ENCODE measurements around the gene CLRN3. TPM values are rescaled to one million over a fixed set of nuclear protein-coding genes. Genes with fewer than 3 reads are reported as not detected.

Gene CLRN3
- total RNA-seq, 2 experiments from 2014 or later = not detected

DNA sequence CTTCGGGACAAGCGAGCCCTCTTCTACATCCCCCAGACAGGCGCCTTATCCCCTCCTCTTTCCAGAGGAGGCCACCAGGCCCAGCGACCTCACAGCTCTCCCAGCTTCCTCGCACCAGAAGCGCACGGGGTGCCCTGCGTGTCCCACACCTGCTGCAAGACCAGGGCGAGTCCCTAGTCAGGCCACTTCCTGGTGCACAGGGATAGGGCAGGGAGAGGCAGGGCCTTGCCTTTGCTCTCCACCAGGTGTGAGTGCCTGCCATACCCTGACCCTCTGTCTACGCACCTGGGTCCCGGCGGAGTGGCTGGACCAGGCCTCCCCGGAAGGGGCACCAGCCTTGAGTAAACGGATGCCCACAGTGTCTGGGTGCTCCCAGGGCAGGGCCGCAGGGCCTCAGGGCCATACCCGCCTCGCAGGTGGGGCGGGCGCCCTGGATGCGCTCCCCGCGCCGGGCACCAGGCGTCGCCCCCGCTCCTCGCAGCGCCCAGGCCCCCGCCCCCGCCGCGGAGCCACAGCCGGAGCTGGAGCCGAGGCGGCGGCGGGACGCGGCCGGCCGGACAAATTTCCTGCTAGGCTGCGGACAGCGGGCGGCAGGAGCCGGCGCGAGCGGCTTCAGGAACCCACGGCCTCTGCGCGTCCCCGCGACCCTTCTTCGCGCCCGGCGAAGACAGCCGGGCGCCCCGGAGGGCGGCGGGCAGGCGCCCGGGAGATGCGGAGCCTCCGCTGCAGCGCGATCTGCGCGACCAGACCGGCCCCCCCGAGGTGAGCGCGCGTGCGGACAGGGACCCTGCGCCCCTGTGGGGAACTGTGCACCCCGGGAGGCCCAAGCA, 14.0 kb upstream of the CLRN3 start, which contains the start of gene PTPRE:
Gene PTPRE, plus strand, starts transcription at position 556 of the 830 bp plus-strand sequence. CDS start 133,779 bp downstream, outside the sequence.
- peaks cover 31% of the 10 kb centered on the region for H3K27me3 Mint-ChIP-seq
- no peak within 1 kb of the TSS for H3K4me3 Mint-ChIP-seq
- CTCF ChIA-PET = interaction anchor here (0.6 to 8.9 kb wide), 30 partner anchors 12 to 244 kb away, joined by 3 to 188 read pairs (median 4); no protein-coding TSS in a partner anchor
- intact Hi-C loops (cut with micrococcal nuclease) = loop anchor here (2.0 to 10.0 kb wide), 3 partner anchors 104 to 258 kb away; no protein-coding TSS in a partner anchor
- ATAC-seq = peak; percentile 99
- POLR2A ChIA-PET = interaction anchor here (0.8 to 1.9 kb wide), 2 partner anchors 12 to 104 kb away, joined by 3 to 5 read pairs; no protein-coding TSS in a partner anchor
- no peaks in the 10 kb centered on the region for H3K4me1 Mint-ChIP-seq (ENCODE audit: low read depth)
- DNase-seq = peak; percentile 73
- H3K36me3 Mint-ChIP-seq (ENCODE audit: low read depth) = no peaks in the 10 kb centered on the region
- H3K9me3 Mint-ChIP-seq = no peaks in the 10 kb centered on the region
- H3K27ac Mint-ChIP-seq = no peak within 1 kb of the TSS
- TF ChIP-seq, protein P1, sequence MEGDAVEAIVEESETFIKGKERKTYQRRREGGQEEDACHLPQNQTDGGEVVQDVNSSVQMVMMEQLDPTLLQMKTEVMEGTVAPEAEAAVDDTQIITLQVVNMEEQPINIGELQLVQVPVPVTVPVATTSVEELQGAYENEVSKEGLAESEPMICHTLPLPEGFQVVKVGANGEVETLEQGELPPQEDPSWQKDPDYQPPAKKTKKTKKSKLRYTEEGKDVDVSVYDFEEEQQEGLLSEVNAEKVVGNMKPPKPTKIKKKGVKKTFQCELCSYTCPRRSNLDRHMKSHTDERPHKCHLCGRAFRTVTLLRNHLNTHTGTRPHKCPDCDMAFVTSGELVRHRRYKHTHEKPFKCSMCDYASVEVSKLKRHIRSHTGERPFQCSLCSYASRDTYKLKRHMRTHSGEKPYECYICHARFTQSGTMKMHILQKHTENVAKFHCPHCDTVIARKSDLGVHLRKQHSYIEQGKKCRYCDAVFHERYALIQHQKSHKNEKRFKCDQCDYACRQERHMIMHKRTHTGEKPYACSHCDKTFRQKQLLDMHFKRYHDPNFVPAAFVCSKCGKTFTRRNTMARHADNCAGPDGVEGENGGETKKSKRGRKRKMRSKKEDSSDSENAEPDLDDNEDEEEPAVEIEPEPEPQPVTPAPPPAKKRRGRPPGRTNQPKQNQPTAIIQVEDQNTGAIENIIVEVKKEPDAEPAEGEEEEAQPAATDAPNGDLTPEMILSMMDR (IDR thresholded peaks at IDR 0.05) = peak; percentile 86

DNA sequence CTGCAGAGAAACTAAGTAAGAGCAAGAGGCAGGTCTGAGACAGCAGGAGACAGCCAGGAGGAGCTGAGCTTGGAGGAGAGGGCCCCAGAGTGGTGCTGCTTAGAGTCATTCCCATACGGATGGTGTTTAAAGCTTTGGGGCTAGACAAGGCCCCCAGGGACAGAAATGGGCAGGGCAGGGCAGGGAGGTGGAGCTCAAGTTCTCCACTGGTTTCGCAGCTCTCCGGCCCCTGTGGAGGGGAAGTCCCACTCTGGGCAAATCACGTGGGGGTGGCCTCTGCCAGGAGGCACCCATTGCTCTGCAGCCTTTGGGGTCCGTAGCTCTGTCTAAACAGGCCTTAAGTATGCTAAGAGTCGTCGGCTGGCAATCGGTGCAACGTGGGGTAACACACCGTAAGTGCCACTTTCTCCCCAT, 13.1 kb upstream of the CLRN3 start:
- Mint-ChIP-seq H3K4me1 (ENCODE audit: low read depth) (no peaks in the 10 kb centered on the region), H3K4me3 (no peak overlapping the region), H3K36me3 (ENCODE audit: low read depth) (no peaks in the 10 kb centered on the region), H3K9me3 (no peaks in the 10 kb centered on the region), H3K27me3 (peaks cover 31% of the 10 kb centered on the region), H3K27ac (no peak overlapping the region)
- ATAC-seq = no peak
- TF ChIP-seq, protein P1 (IDR thresholded peaks at IDR 0.05) = no peak
- DNase-seq = no peak
- POLR2A ChIA-PET = interaction anchor here (0.8 kb wide), 1 partner anchor 11 kb away, joined by 3 read pairs; no protein-coding TSS in a partner anchor
- intact Hi-C loops (cut with micrococcal nuclease) = loop anchor here (2.0 to 10.0 kb wide), 3 partner anchors 105 to 259 kb away; no protein-coding TSS in a partner anchor
- CTCF ChIA-PET = interaction anchor here (0.7 to 8.9 kb wide), 12 partner anchors 12 to 170 kb away, joined by 3 to 188 read pairs (median 6); no protein-coding TSS in a partner anchor

DNA sequence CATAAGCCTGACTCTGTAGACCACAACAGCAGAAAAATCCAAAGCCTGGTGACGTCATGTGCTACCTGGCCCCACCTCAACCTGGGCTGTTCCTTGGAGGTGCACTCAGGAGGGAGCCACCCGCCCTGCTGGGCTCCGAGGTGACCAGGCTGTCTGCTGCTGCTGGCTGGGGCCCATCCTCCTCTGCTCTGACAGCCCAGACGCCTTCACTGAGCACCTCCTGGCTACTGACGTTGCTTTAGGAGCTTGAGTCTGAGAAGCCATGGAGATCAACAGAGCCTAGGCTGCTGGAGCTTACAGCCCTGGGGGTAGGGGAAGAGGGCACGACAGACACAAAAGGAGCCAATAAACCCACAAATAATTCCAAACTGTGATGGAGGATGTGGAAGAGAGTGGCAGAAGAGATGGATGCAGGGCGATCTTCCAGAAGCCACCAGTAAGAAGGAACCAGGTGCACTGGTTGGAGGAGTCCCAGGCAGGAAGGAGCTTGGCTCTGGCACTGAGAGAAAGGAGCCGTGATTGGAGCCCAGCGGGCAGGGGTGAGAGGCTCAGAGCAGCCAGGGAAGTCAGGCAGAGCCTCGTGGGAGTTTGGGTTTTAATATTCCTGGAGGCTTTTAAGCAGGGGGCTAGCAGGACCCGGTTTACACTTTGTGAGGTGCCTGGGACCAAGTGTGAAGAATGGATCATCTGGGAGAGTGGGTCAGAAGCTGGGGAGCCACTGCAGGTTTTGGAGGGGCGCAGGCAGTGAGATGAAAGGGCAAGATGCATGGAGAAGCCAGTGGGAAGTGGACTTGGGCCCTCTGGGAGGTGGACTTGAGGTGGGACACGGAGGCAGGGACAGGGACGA, 12.5 kb upstream of the CLRN3 start:
- H3K4me1 Mint-ChIP-seq (ENCODE audit: low read depth) = no peaks in the 10 kb centered on the region
- ChIA-PET CTCF (interaction anchor here (0.9 to 8.9 kb wide), 9 partner anchors 16 to 166 kb away, joined by 3 to 188 read pairs (median 6); no protein-coding TSS in a partner anchor), POLR2A (no interaction called here)
- peaks cover 33% of the 10 kb centered on the region for H3K27me3 Mint-ChIP-seq
- DNase-seq (no peak), ATAC-seq (no peak)
- H3K36me3 Mint-ChIP-seq (ENCODE audit: low read depth) = no peaks in the 10 kb centered on the region
- intact Hi-C loops (cut with micrococcal nuclease) = loop anchor here (10.0 kb wide), 1 partner anchor 260 kb away; no protein-coding TSS in a partner anchor
- H3K9me3 Mint-ChIP-seq = no peaks in the 10 kb centered on the region
- no peak overlapping the region for H3K27ac Mint-ChIP-seq
- TF ChIP-seq, protein P1 (IDR thresholded peaks at IDR 0.05) = no peak
- no peak overlapping the region for H3K4me3 Mint-ChIP-seq

DNA sequence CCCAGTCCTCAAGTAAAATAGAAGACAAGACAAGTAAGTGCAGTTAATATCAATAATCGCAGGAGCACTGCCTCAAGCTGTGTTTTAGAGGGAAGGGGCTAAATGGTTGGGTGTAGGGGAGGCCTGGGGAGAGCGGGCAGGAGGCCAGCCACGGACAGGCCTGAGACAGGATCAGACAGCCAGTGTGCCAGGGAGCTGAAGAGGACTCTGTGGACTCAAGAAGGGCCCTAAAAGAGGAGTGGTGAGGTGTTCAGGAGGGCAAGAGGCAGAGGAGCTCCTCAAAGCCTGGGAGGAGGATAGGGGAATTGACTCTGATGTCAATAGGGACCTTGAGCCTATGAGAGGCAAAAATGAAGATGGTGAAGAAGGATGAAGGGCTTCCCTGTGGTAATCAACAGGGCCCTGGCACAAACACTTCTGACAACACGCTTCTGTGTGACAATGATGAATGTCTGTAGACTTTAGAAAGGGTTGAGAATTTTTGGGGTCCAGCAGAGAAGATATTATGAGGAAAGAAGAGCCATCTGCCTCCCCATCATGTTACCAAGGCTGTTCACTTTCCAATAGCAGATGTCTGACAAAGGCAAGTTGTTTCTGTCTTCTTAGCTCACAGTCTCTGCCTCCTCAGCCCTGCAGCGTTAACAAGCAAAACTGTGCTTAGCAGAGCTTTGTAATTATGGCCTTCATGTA, 11.7 kb upstream of the CLRN3 start:
- Mint-ChIP-seq H3K27me3 (peaks cover 32% of the 10 kb centered on the region), H3K4me3 (no peak overlapping the region), H3K4me1 (ENCODE audit: low read depth) (no peaks in the 10 kb centered on the region), H3K27ac (no peak overlapping the region), H3K9me3 (no peaks in the 10 kb centered on the region), H3K36me3 (ENCODE audit: low read depth) (no peaks in the 10 kb centered on the region)
- ChIA-PET POLR2A (interaction anchor here (0.8 kb wide), 1 partner anchor 248 kb away, joined by 4 read pairs; no protein-coding TSS in a partner anchor), CTCF (interaction anchor here (1.0 to 8.9 kb wide), 3 partner anchors 106 to 165 kb away, joined by 3 to 188 read pairs (median 13); no protein-coding TSS in a partner anchor)
- ATAC-seq (no peak), DNase-seq (no peak)
- TF ChIP-seq, protein P1 (IDR thresholded peaks at IDR 0.05) = no peak
- intact Hi-C loops (cut with micrococcal nuclease) = loop anchor here (10.0 kb wide), 1 partner anchor 260 kb away; no protein-coding TSS in a partner anchor

Data from activated CD8-positive, alpha-beta T cell treated with anti-CD3 and anti-CD28 coated beads for 36 hours (primary cell).